Keratinocyte (primary cell): ENCODE data around the gene SALL2. TPM values are rescaled to one million over a fixed set of nuclear protein-coding genes. Genes with fewer than 3 reads are reported as not detected.
"Not testable (repeated sequence)": the region's sequence is repeated elsewhere in the genome, so short reads cannot be mapped to it uniquely, and the experiment has no call there.

Experiments
- DNase-seq: peaks from one replicate; pipeline ENCODE4 v3.0.0-alpha.2; 2011; ENCODE audit warnings: low read depth, missing footprints, low spot score
- FAIRE-seq: peaks from 2 replicates; lab custom pipeline; 2011; peaks lifted over from hg19 to GRCh38; lab: Jason Lieb, UNC
- H2AFZ ChIP-seq: 2 replicates; pipeline ENCODE4 v1.6.0; 2012; ENCODE audit warnings: low read length, control low read depth, inconsistent platforms; ENCODE audit not compliant: control insufficient read depth
- H3K27ac ChIP-seq: 2 replicates; pipeline ENCODE4 v1.5.1; 2011; ENCODE audit warnings: low read length; ENCODE audit not compliant: control insufficient read depth, insufficient read depth
- H3K27me3 ChIP-seq: 3 replicates; pipeline ENCODE4 v1.6.0; 2011; ENCODE audit warnings: low read length; ENCODE audit not compliant: control insufficient read depth, insufficient read depth; ENCODE audit errors: extremely low read depth
- H3K36me3 ChIP-seq, 2 experiments: 2 replicates in 1 of 2; 3 replicates in 1 of 2; pipeline ENCODE4 v1.5.1; 2011; ENCODE audit warnings: low read length in 2 of 2, mild to moderate bottlenecking in 1 of 2; ENCODE audit not compliant: control insufficient read depth in 2 of 2, insufficient read depth in 2 of 2; ENCODE audit errors: extremely low read depth in 1 of 2
- H3K4me1 ChIP-seq: 3 replicates; pipeline ENCODE4 v1.5.1; 2011; ENCODE audit warnings: low read length; ENCODE audit not compliant: control insufficient read depth, insufficient read depth; ENCODE audit errors: extremely low read depth
- H3K4me2 ChIP-seq: 3 replicates; pipeline ENCODE4 v1.6.0; 2011; ENCODE audit warnings: low read depth, low read length; ENCODE audit not compliant: control insufficient read depth, insufficient read depth; ENCODE audit errors: extremely low read depth
- H3K4me3 ChIP-seq, 3 experiments: fragments of 200-600 bp in 1 of 3; sonication (generic) in 1 of 3; 2 replicates in 2 of 3; 3 replicates in 1 of 3; pipeline ENCODE4 v1.5.1; 2011 to 2016; ENCODE audit warnings: low read length in 3 of 3, mild to moderate bottlenecking in 3 of 3, control low read depth in 2 of 3, inconsistent platforms in 1 of 3, low read depth in 1 of 3, mixed read lengths in 1 of 3, mixed run types in 1 of 3, moderate library complexity in 1 of 3; ENCODE audit not compliant: control insufficient read depth in 2 of 3, insufficient read depth in 2 of 3; ENCODE audit errors: extremely low read depth in 1 of 3
- H3K79me2 ChIP-seq: 2 replicates; pipeline ENCODE4 v1.6.0; 2012; ENCODE audit warnings: low read length; ENCODE audit not compliant: control insufficient read depth, insufficient read depth
- H3K9ac ChIP-seq: 3 replicates; pipeline ENCODE4 v1.6.0; 2011; ENCODE audit warnings: low read length; ENCODE audit not compliant: control insufficient read depth, insufficient read depth; ENCODE audit errors: extremely low read depth
- H3K9me1 ChIP-seq: 3 replicates; pipeline ENCODE4 v1.6.0; 2011; ENCODE audit warnings: low read length; ENCODE audit not compliant: control insufficient read depth, insufficient read depth; ENCODE audit errors: extremely low read depth
- H3K9me3 ChIP-seq: 2 replicates; pipeline ENCODE4 v1.5.1; 2012; ENCODE audit warnings: low read depth, low read length; ENCODE audit not compliant: control insufficient read depth
- H4K20me1 ChIP-seq: 3 replicates; pipeline ENCODE4 v1.6.0; 2011; ENCODE audit warnings: low read length; ENCODE audit not compliant: control insufficient read depth, insufficient read depth; ENCODE audit errors: extremely low read depth
- EZH2 ChIP-seq: IDR thresholded peaks from one replicate; pipeline ENCODE4 v1.6.1; 2012; ENCODE audit warnings: inconsistent platforms, mild to moderate bottlenecking, low read length, moderate library complexity
- dilution Hi-C: fragments of 300-500 bp; cut with MboI; formaldehyde crosslinking; loops from one replicate; pipeline ENCODE4 v1.7.0; 2020; ENCODE audit warnings: low sequenced_read_pairs; ENCODE audit not compliant: extremely low pct_ligation_motif_present
- polyA plus RNA-seq, 5 experiments: library from polyadenylated mRNA; depleted of rRNA in 3 of 5; stranded (reverse) in 3 of 5; stranded (forward) in 1 of 5; unstranded in 1 of 5; fragments of >200 nt; gene quantifications; 1 replicate in 1 of 5; 2 replicates in 3 of 5; 3 replicates in 1 of 5; pipeline versions ENCODE4 v1.2.1 to v1.2.3, GENCODE V29; 2011 to 2012; ENCODE audit warnings: missing spikeins in 2 of 5, low read depth in 1 of 5, low replicate concordance in 1 of 5
- TF ChIP-seq, protein P1 (sequence below), 3 experiments: IDR thresholded peaks in 1 of 3; conservative IDR thresholded peaks in 1 of 3; optimal IDR thresholded peaks in 1 of 3; 2 replicates in 2 of 3; 3 replicates in 1 of 3; pipeline versions ENCODE3 to v1.5.1; 2011; ENCODE audit warnings: low read length in 3 of 3, mild to moderate bottlenecking in 3 of 3, moderate library complexity in 2 of 3, control low read depth in 1 of 3, inconsistent platforms in 1 of 3; ENCODE audit not compliant: insufficient read depth in 2 of 3; ENCODE audit errors: extremely low read depth in 1 of 3

SALL2 gene
- polyA plus RNA-seq, 1 donor (not counting 4 experiments of a cell fraction or from before 2014, with no cell fraction given): 0.64 TPM

DNA sequence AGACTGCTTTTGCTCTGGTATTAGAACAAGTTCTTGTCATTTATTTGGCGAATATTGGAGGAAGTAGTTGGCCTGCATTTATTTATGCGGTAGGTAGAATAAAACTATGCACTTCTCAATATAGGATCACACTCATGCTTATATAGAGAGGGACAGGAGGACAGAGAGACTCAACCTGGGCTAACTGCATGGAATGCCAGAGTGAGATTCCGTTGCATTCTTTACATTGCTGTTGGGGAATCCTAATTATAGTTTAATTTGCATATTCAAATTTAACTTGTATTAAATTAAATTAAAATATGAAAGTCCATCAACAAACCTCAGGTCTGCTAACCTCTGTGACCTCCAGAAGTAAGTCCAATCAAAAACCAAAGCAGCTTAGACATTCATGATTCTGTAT, 27.1 kb upstream of the SALL2 start:
- no peak overlapping the region for H3K4me3 ChIP-seq
- TF ChIP-seq EZH2: no peak
- TF ChIP-seq, protein P1, sequence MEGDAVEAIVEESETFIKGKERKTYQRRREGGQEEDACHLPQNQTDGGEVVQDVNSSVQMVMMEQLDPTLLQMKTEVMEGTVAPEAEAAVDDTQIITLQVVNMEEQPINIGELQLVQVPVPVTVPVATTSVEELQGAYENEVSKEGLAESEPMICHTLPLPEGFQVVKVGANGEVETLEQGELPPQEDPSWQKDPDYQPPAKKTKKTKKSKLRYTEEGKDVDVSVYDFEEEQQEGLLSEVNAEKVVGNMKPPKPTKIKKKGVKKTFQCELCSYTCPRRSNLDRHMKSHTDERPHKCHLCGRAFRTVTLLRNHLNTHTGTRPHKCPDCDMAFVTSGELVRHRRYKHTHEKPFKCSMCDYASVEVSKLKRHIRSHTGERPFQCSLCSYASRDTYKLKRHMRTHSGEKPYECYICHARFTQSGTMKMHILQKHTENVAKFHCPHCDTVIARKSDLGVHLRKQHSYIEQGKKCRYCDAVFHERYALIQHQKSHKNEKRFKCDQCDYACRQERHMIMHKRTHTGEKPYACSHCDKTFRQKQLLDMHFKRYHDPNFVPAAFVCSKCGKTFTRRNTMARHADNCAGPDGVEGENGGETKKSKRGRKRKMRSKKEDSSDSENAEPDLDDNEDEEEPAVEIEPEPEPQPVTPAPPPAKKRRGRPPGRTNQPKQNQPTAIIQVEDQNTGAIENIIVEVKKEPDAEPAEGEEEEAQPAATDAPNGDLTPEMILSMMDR (optimal IDR thresholded peaks at IDR 0.05 in 1 of 3, IDR thresholded peaks at IDR 0.05 in 1 of 3, conservative IDR thresholded peaks at IDR 0.05 in 1 of 3; ENCODE audit: extremely low read depth in 1 of 3, insufficient read depth in 2 of 3, low read length in 3 of 3): no peak
- H3K27ac ChIP-seq: no peak overlapping the region
- H3K4me1 ChIP-seq: peaks cover 5% of the 10 kb centered on the region
- dilution Hi-C loops: no loop called here
- H3K27me3 ChIP-seq: no peaks in the 10 kb centered on the region
- DNase-seq (no peak), FAIRE-seq (no peak)
- no peaks in the 10 kb centered on the region for H3K79me2 ChIP-seq
- H3K9me1 ChIP-seq: no peaks in the 10 kb centered on the region
- no peaks in the 10 kb centered on the region for H3K9me3 ChIP-seq
- no peak overlapping the region for H3K4me2 ChIP-seq
- H3K36me3 ChIP-seq: no peaks in the 10 kb centered on the region
- H2AFZ ChIP-seq: no peak overlapping the region
- H3K9ac ChIP-seq: no peak overlapping the region
- no peaks in the 10 kb centered on the region for H4K20me1 ChIP-seq

- H3K4me3 ChIP-seq, H4K20me1 ChIP-seq, H3K79me2 ChIP-seq, H2AFZ ChIP-seq, H3K36me3 ChIP-seq, H3K4me1 ChIP-seq, H3K4me2 ChIP-seq, dilution Hi-C loops, H3K27ac ChIP-seq, DNase-seq, H3K27me3 ChIP-seq, H3K9me1 ChIP-seq, FAIRE-seq, H3K9me3 ChIP-seq, H3K9ac ChIP-seq: not testable (repeated sequence)
Measured at GRCh38 chr14:21544588-21544987, 18.4 kb upstream of the SALL2 start.

GRCh38 chr14:21543963-21544362, 17.8 kb upstream of the SALL2 start:
- Histone ChIP-seq H3K9me1 (no peaks in the 10 kb centered on the region), H3K9ac (no peak overlapping the region), H3K36me3 (no peaks in the 10 kb centered on the region), H3K9me3 (no peaks in the 10 kb centered on the region), H3K27me3 (peaks cover 3% of the 10 kb centered on the region), H3K4me1 (no peaks in the 10 kb centered on the region), H3K4me3 (no peak overlapping the region), H2AFZ (no peak overlapping the region), H4K20me1 (no peaks in the 10 kb centered on the region), H3K79me2 (no peaks in the 10 kb centered on the region), H3K27ac (no peak overlapping the region), H3K4me2 (no peak overlapping the region)
- dilution Hi-C loops: no loop called here
- no peak for DNase-seq
- TF ChIP-seq, protein P1 (optimal IDR thresholded peaks at IDR 0.05 in 1 of 3, IDR thresholded peaks at IDR 0.05 in 1 of 3, conservative IDR thresholded peaks at IDR 0.05 in 1 of 3; ENCODE audit: extremely low read depth in 1 of 3, insufficient read depth in 2 of 3, low read length in 3 of 3): no peak
- TF ChIP-seq EZH2: no peak
- FAIRE-seq: no peak
